Activated CD4-positive, alpha-beta T cell treated with anti-CD3 and anti-CD28 coated beads, Interleukin-2, amount 50 U/mL, for 24 hours (primary cell): Measurements from ENCODE around the gene RTL10.

ENCODE experiments used
- DNase-seq, 2 donors: peaks; one replicate each; pipeline ENCODE4 v3.0.0-alpha.2; 2020; ENCODE audit warnings: low read depth in 1 of 2, low spot score in 1 of 2

The RTL10 gene

DNA sequence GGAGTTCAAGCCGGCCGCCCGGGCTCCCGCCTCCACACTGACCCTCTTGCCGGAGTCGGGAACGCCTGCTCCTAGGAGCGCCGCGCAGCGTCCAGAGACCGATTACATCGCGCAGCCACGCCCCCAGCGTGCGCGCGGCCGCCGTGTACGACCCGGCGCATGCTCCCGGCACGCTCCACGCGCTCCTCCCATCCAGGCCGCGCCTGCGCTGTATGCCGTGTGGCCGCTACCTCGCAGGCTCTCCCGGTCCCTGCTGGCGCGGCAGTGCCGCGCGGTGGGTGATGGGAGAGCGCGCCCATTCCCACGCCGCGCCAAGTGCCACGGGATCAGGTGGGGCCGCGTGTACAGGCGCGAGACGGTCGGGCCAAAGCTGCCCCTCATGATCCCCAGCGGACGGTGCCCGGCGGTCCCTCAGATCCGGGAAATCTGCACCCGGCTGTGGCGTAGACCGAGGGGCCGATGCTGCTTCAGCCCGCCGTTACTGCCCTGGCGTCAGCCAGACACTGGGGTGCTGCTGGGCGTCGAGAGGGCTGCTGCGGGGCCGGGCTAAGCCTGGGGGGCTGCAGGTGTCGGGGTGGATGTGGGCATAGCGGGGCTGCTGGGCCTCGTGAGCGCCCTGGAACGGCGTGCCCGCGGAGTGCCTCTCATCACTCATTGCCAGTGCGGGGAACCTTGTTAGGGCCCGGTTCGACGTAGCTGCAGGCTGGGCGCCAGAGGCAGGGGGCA is at the start of gene RTL10, which contains the start of gene GNB1L:
Gene RTL10 (minus strand): TSS at position 97 of the 726 bp plus-strand sequence. CDS start 2,613 bp downstream, outside the sequence.
Gene GNB1L (minus strand): TSS at position 97 of the 726 bp plus-strand sequence. CDS start 33,519 bp downstream, outside the sequence.
- peak; percentile 91 for DNase-seq

- no peak for DNase-seq
Measured at GRCh38 chr22:19904174-19904856, 49.6 kb upstream of the RTL10 start.

DNA sequence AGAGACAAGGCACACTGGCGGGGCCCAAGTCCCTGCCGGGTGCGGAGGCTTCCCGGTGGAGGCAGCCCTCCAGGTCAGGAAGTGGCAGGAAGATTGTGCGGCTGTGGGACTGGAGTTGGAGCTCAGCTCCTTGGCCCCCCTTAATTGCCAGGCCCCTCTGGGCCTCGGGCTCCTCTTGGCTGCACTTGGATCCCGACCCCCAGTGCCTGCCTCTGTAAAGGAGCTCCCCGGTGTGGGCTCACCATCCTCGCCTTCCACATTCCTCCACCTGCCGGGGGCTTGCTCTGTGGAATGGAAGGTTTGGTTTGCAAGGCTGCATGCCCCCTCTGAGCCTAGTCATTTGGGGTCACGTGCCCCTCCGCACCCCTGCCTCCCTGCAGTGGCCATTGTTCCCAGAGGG is 48.8 kb upstream of the RTL10 start:
- no peak for DNase-seq

DNA sequence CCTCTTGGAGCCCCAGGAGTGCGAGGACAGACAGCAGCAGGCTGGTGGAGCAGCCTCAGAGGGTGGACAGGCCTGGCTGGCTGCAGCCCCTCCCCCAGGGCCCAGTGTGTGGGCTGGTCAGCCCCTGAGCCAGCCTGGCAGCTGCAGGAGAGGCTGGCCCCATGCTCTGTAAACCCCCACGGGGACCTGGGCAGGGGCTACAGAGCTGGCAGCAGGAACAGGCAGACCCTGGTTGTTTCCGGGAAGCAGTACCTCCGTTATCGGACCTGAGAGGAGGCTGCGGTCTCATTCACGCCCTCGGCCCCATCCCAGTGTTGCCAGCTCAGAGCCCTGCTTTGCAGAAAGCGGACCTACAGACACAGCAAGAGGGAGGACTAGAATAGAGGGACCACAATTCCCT is 48.4 kb upstream of the RTL10 start:
- DNase-seq = no peak

DNA sequence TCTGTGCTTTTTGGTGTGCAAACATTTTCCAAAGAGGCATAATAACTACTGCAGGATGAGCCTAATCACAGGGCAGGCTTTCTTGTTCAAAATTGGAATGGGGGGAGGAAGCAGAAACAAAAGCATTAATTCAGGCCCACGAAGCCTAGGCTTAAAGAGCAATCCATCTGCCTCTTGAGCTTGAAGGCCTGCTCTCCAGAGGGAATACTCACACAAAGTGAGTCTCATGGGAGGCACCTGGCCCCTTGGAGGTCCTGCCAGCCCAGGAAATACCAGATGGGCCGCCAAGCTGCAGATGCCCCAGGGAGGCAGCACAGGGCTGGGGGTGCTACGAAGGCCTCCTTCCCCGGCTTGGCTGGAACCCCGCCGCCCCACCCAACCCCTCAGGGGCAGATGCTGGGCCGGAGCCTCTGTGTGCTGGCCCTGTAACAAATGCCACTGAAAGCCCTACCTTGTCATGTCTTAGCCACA is 47.6 kb upstream of the RTL10 start:
- DNase-seq = no peak

DNA sequence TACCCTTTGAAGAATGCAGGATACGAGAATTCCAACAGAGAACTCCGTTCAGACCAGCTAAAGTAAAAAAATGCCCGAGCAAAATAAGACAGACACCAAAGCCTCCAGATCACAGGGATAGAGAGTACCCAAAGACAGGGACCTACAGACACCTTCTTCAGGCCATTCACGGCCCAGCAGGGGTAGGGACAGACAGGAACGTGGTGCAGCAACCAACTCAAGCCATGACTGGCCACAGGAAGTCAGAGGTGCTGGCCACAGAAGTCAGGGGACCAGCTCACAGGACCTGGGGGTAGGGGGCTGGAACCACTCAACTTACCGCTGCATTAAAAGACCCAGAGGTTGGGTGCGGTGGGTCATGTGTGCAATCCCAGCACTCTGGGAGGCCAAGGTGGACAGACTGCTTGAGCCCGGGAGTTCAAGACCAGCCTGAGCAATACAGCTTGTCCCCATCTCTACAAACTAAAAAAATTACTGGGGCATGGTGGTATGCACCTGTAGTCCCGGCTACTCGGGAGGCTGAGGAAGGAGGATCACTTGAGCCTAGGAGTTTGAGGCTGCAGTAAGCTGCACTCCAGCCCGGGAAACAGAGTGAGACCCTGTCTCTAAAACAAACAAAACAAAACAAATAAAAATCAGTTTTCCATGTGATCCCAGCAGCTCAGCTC is 47.0 kb upstream of the RTL10 start:
- no peak for DNase-seq

- DNase-seq = no peak
Measured at GRCh38 chr22:19900707-19901436, 46.2 kb upstream of the RTL10 start.

DNA sequence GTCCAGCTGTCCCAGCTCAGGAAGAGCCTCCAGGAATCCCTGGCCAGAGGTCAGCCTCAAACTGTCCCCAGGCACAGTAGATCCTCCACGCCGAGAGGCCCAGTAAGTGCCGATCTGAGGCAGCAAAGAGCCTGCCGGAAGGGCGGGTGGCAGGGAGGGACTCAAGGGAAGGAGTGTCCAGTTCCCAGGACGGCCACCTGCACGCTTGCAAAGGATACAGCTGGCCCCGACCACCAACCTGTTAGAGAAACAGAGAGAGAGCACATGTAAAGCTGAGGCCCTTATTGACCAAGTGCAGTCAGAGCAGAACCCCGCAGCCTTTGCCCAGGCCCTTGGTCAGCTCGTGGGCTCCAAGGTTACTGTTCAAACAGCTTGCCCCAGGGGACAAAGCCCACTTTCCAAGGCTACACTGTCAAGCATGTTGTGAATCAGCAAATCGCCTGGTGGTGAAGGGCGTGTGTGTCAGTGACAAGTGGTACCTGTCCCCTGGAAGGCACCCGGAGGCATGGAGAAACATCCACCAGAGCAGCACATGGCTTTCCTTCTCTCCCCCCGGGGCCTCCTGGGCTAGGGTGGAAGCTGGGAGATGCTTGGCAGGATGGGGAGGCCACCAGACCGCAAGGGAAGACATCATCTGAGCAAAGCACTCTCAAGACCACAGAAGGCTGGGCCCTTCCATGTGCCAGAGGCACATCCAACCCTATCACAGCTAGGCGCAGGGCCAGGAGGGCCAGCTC is 44.3 kb upstream of the RTL10 start:
- DNase-seq = no peak

DNA sequence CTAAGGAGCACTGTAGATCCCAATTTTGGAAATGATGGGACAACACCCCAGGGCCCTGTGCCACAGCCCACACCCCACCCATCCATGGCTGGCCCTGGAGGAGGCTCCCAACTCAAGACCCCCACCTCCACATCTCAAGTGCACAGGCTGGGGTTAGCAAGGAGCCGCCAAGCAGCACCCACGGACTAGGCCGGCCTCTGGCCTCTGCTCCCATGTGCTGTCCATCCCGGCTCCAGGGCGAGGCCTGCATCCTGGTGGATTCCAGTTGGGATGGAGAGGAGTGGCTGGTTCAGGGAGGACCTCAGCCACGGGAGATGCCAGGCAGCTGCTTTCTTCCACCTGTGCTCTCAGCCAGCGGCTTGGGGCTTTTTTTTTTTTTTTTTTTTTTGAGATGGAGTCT is 43.5 kb upstream of the RTL10 start:
- DNase-seq = no peak

- no peak for DNase-seq
Measured at GRCh38 chr22:19897726-19898125, 43.1 kb upstream of the RTL10 start.

GRCh38 chr22:19896665-19897355 is 42.1 kb upstream of the RTL10 start:
- DNase-seq = no peak

- DNase-seq = no peak
Measured at GRCh38 chr22:19895160-19895849, 40.6 kb upstream of the RTL10 start.

DNA sequence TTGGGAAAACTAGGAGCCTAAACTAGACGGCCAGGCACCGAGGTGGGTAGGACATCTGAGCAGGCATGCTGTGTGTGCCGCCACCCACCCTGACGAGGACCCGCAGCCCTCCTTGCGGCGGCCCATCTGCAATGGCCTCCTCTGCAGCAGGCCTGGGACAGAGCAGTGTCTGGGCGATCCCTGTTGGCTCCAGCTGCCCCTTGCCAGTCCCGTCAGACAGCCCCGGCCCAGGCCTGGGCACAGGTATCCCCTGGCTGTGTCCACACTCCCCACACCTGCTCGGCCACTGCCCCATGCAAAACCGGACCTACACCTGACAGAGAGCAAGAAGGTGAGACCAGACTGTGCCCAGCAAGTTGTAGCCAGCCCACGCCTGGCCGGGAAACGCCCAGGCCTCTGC is 38.7 kb upstream of the RTL10 start:
- no peak for DNase-seq

GRCh38 chr22:19892925-19893324 is 38.3 kb upstream of the RTL10 start:
- no peak for DNase-seq

GRCh38 chr22:19892257-19892879 is 37.7 kb upstream of the RTL10 start:
- DNase-seq = peak in 1 of 2 donors; percentile 52

DNA sequence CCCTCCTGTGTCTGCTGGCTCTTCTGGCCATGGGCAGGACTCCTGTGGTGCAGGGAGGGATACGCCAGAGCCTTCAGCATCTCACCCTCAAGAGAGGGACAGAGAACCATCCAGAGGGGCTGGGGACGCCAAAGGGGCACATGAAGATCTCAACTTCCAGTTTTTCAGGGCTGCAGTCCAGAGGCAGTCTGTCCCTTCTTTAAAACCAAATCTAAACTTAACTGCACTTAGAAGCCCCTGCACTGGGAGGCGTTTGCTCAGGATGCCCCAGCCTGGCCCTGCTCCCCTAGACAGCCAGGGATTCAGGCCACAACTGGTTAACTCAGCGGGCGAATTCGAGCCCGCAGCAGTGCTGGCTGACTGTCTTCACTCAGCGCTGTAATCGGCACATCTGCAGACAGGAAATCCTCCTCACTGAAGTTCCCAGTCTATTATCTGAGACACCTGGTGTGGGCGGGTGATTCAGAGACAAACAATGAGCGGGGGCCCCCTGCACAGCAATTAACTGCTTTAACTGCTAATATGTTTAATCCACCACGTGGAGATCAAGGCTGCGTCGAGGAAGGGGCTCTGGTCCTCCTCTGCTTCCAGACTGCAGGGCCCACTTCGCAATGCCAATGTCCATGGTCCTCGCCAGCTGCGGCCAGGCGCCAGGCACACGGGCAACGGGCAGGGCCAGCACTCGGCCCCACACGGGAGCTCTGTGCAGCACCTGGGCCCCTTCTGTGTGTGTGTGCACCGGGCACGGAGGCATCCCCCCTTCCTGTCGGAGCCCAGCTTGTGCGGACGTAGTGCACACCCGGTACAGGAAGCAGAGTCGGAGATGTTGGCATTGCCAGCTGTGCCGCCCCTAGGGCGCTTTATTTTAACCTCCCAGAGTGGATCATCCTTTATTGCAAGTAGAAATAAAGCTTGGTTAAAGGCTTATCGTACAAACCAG is 36.9 kb upstream of the RTL10 start:
- peak; percentile 53 to 89 for DNase-seq

DNA sequence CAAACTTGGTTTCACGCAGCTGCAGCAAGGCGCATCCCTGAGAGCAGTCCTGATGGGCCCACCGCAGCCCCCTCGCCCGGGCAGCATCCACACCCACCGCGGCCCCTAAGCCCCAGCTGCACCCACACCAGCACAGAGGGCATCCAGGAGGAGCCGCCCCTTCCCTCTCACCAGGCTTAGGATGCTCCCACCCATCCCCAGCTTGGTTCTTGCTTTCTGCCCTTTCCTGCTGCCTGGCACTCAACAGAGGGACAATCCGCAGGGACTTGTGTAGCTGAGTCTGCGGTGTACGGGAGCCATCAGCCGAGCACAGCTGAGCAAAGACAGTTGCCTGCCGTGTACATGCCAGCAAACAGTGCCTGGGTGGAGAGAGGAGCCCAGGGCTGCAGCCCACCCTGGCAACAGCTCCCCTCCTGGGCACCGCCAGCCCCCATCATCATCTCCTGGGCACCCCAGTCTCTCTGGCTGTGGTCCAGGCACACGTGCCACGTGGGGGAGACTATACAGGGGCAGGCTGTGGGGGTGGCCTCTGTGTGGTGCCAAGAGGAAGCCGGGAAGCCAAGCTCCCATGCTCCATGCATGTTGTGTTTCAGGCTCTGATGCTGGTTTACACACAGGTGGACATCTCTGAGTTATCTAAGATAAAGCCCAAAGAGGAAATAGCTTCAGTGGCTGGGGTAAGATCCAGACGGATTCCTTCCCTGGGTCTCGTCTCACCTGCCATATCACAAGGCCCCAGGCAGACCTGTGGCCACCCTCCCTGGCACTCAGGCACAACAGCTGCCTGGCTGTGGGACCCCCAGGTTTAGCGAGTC is 36.0 kb upstream of the RTL10 start:
- DNase-seq = no peak
